Measurements from ENCODE around the gene HOXB3.

- TF ChIP-seq EZH2 (IDR thresholded peaks at IDR 0.05) (no peak), POLR2AphosphoS5 (IDR thresholded peaks at IDR 0.05; ENCODE audit: borderline replicate concordance, low read depth, low read length) (no peak), FOXP2 (optimal IDR thresholded peaks at IDR 0.05; ENCODE audit: control extremely low read depth, extremely low read length, insufficient read depth) (no peak)
Observed at GRCh38 chr17:48636177-48637018, 46.4 kb upstream of the HOXB3 start.

All from SK-N-MC (cell line).